ENCODE data around the gene SLC25A1.
"Not testable (repeated sequence)": the region's sequence is repeated elsewhere in the genome, so short reads cannot be mapped to it uniquely, and the experiment has no call there.

Gene SLC25A1

GRCh38 chr22:19204640-19205039 is 26.1 kb upstream of the SLC25A1 start:
- DNase-seq (ENCODE audit: low read depth) = no peak

- no peak for DNase-seq (ENCODE audit: low read depth)
These were observed 25.3 kb upstream of the SLC25A1 start for GRCh38 chr22:19203834-19204233.

DNA sequence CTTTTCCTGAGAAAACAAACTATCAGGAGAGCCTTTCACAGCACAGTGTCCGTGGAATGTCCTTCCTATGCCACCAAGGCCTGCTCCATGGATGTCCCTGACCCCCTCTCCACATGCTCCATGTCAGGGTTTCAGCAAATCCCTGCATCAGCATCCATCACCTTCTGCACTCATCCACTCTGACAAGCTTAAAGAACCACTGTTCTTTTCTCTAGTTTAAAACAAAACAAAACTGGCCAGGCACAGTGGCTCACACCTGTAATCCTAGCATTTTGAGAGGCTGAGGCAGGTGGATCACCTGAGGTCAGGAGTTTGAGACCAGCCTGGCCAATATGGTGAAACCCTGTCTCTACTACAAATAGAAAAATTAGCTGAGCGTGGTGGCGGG is 24.3 kb upstream of the SLC25A1 start:
- DNase-seq (ENCODE audit: low read depth) = not testable (repeated sequence)

- no peak for DNase-seq (ENCODE audit: low read depth)
These were observed 23.6 kb upstream of the SLC25A1 start for GRCh38 chr22:19201869-19202798.

DNA sequence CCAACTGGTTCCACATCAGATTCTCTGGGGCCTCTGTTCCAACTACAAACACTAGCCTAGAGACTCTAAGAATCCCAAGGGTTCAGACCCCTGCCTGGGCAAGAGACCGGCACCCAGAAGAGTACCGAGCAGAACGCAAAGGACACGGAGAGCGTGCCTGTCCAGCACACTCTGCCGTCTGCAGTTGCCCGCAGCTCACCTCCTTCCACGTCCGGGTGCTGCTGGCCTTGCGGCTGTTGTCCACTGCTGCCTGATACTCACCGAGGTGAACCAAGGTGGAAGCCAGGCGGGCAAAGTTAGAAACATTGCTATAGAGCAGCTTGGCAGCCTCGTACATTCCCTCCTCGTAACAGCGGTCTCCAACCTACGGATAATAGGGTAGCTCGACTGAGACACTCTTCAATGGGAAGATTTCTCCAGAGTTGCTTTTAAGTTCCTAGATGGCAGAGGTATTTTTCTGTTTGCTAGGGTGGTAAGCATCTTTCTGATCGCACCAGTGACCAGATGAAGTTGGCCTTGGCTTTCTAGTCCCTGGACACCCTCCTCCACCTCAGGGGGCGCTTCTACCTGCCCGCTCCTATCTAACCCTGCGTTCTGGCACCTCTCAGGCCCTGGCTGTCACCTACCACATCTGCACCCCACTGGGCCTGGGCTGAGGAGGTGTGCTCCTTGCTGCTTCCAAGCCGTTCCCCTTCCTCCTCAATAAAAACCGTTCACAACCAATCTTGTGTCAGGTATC is 22.8 kb upstream of the SLC25A1 start:
- DNase-seq (ENCODE audit: low read depth) = no peak

DNA sequence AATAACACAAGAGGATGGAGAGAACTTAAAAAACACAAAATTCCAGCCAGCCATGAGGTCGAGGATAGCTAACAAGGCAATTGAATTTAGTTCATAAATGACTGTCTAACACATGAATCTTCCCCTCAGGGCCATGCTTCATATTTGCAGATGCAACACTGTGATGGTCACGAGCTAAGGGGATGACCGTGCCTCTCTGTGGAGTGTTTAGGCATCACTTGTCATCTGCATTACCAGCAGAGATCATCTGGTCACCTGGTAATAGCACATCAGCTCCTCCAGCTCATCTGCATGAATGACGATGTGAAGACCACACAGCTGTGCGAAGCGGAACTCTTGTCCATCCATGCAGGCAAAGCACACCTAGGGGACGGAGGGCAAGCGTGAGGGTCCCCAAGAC is 20.9 kb upstream of the SLC25A1 start:
- no peak for DNase-seq (ENCODE audit: low read depth)

DNA sequence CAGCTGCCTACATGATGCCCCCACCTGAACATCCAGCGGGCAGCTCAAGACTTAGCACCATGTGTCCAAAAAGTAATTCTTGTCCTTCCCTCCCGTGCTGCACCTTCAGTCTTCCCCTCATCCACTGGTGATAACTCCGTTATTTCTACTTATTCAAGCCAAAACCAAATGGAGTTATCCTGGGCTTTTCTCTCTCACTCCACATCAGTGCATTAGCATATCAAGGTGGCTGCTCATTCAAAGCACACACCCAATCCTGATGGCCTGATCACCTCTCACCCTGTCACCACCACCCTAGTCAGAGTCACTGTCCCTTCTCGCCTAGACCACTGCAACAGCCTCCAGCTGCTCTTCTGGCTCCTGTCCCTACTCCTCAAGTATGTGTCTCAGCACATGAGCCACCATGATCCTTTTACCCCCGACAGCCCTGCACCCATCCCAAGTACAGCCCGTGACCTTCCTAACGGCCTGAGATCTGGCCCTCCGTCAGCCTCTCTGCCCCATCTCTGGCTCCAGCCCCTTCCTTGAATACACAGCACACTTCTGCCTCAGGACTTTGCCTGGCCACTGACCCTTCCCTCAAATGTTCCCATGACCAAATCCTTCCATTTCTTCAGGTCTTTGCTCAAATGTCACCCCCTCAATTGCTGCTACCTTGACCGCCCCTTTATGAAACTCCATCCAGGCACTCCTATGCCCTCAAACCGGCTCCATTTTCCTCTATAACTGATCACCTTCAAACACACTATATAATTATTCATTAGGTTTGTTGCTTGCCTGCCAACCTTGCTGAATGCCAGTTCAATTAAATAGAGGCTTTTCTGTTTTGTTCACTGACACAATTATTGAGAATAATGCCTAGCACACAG is 19.7 kb upstream of the SLC25A1 start:
- DNase-seq (ENCODE audit: low read depth) = no peak

DNA sequence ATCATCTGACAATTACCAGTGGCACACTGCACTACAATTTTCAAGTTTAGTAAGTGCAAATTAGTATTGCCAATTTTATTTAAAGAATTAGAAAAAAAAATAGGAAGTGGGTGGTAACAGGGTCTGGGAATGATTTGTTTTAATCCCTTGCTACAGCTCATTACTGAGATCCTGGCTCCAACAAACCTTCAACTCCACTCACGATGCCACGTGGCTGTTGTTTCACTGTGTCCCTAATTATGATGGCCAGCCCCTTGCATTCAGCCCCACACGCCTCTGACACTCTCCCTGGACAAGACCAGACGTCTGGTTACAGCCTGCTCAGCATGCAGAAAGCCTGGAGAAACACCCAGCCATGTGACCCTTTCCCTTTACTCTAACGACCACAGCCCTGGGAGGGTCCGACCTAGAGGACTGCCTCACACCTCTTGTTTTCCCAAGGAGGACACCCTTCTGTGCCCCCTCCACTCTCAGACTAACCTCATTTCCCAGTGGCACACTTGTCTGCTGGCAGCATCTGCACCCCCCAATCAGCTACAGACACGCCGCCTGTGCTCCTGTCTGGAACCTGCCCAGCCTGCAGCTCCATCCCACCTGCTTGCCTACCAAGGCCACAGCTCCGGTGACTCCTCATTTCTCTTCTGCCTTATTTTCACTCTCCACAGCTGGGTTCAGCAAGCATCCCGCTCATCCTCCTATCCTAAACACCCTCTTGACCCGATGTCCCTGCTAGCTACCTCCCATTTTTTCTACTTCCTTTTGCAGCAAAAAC is 18.5 kb upstream of the SLC25A1 start:
- DNase-seq (ENCODE audit: low read depth) = no peak

GRCh38 chr22:19195796-19196731 is 17.5 kb upstream of the SLC25A1 start:
- DNase-seq (ENCODE audit: low read depth) = no peak

DNA sequence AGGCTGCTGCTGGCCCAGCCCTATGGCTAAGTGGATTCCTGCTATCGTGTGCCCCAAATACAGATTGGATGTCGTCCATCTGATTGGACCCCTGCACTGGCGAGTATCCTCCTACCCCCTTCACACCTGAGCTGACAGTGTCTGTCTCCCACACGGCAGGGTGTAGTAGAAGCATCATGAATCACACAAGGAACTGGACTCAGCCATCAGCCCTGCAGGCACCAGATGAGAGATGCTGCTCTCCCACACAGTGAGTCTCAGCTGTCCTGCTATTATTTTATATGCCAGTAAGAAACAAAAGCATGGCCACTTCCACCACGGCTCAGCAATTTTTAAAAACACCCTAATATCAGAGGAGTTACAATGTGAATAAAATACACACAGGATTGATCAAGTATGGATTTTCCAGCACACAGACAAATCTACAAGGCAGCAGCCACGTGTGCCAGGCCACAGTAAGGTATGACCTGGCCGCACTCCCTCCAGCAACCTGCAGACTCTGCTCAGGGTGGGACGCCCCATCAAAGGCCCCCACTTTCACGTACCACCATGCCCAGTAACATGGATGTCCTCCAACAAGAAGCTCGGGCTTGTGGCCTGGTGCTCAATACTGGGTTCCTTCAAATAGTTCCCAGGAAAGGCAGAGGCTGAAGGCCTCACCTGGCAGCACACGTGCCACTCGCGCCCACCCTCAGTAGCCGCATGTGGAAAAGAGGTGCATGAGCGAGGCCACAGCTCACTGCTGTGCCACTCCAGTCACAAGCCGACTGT is 16.4 kb upstream of the SLC25A1 start:
- no peak for DNase-seq (ENCODE audit: low read depth)

DNA sequence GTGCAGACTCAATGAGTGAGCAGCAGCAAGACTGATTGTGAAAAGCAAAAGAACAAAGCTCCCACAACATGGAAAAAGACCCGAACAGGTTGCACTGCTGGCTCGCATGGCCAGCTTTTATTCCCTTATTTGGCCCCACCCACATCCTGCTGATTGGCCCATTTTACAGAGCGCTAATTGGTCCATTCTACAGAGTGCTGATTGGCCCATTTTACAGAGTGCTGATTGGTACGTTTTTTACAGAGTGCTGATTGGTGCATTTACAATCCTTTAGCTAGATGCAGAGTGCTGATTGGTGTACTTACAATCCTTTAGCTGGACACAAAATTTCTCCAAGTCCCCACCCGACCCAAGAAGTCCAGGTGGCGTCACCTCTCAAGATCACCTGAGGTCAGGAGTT is 15.3 kb upstream of the SLC25A1 start:
- no peak for DNase-seq (ENCODE audit: low read depth)

DNA sequence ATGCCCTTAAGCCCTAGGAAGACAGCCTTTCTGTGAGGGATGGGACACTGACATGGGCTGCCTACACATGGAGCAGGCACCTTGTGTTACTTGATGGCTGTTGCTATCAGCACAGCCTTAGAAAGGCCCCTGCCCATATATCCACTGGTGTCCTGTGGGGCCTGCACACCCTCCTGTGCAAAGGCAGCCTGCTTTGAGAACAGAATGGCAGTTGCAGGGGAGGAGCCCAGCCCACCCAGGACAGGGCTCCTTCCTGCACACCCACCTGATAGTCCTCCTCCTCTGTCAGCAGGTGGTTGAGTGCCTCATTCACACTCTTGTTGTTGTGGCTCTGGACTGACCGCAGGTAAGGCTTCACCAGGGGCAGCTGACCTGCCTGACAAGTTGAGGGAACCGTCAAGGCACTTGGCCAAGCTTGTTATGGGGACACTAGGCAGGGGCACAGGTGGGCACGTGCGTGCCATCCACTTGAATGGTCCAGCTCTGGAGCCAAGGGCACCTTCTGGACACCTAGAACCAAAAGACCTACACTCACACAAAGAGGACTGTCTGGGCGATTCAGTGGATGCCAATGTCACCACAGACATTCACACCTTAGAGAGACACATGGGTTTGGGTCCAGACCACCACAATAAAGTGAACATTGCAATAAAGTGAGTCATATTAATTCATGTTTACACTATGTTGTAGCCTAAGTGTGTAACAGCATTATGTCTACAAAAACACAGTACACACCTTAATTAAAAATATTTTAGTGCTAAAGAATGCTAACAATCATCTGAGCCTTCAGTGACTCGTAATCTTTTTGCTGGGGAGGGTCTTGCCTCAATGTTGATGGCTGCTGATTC is 9.4 kb upstream of the SLC25A1 start:
- DNase-seq (ENCODE audit: low read depth) = no peak

DNA sequence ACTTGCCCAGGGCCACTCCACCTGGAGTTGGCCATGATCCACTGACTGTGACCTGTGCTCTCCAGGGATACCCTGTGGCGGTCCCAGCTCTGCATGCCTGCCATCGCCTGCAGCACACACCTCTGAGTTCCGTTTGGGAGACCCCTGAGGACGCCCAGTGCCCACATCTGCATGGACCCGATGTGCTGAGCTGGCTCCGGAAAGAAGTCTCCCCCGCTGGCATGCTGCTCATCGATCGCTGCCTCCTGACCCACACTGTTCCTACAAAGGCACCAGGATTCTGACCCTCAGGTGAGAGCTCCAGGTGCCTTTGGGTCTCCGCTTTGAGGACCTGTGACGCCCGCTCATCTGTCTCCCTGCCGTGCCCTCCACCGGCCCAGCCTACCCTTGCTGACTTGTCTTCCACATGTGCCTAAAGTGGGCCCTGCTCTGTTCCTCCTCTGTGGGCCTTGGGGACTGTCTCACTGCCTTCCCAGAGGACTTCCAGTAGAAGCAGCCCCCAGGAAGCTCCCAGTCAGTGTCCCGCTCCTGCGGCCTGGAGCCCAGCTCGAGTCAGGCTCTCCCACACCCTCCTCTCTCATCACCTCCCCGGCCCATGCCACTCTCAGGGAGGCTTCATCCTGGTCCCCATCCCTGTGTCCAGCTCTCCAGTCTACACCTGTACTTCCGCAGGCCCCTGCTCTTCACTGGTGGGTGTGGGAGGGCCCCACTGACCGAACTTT is 5.9 kb upstream of the SLC25A1 start:
- DNase-seq (ENCODE audit: low read depth) = no peak

DNA sequence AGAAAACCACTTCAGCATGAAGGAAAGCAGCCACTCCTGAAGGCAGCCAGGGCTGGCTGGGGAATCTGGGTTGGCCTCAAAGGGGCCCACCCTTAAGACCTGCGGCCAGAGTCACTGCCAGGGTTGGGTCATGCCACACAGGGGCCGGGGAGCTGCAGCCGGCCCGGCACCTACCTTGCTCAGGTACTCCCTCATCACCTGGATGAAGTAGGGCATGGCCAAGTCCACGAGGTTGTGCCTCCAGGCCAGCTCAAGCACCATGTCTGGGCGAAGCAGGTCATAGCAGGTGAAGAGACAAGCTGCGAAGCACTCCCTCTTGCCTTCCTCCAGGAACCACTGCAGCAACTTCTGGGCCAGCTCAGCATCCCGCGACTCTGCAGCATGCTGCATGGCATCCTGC is 4.7 kb upstream of the SLC25A1 start:
- no peak for DNase-seq (ENCODE audit: low read depth)

GRCh38 chr22:19182472-19183157 is 4.1 kb upstream of the SLC25A1 start:
- no peak for DNase-seq (ENCODE audit: low read depth)

DNA sequence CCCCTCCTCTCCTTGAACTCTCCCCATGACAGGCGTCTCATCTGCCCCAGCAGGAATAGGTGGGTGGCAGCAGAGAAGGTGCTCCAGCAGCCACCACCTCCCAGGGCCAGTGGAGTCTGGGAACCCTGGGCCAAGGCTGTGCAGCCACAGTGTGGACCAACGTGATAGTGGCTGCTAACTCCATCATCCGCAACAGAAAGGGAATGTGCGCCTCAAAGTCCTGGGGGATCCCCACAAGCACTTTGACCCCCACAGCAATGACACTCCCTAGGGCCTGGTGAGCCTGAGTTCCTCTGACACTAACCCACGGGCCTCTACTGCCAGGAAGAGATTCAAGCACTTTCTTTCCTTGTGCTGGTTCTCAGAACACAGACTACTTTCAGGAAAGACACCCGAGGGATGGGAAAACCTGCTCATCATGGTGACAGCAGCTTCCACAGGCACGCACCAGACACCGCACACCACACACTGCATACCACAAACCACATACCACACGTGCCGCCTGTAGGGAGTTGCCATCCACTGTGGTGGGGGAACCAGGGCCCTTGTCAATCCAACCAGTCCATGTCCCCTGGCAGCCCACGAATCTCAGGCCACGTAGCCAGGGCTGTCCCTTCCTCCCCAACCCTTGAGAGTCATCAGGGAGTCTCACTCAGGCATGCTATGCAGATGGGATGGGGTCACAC is 3.4 kb upstream of the SLC25A1 start:
- no peak for DNase-seq (ENCODE audit: low read depth)
